NCI-H2227 (cell line): ENCODE measurements around the gene MKRN2OS.
A peak's percentile ranks its signal among the peaks of the same experiment; 100 is the strongest.
"Not testable (repeated sequence)": the region's sequence is repeated elsewhere in the genome, so short reads cannot be mapped to it uniquely, and the experiment has no call there.

ENCODE experiments used
- DNase-seq: peaks from one replicate; lab custom pipeline; 2025; ENCODE audit not compliant: unreplicated experiment; lab: John Stamatoyannopoulos, UW

Gene MKRN2OS

DNA sequence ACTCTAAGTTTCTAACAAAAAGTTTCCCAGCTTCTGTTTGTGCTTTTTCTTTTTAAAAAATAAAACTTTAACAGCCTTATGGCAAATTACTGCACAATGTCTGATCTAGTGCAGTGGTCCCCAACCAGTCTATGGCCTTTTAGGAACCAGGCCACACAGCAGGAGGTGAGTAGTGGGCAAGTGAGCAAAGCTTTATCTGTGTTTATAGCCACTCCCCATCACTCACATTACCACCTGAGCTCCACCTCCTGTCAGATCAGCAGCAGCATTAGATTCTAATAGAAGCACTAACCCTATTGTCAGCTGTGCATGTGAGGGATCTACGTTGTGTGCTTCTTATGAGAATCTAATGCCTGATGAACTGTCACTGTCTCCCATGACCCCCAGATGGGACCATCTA lies 17.2 kb upstream of the MKRN2OS start:
- DNase-seq: no peak

DNA sequence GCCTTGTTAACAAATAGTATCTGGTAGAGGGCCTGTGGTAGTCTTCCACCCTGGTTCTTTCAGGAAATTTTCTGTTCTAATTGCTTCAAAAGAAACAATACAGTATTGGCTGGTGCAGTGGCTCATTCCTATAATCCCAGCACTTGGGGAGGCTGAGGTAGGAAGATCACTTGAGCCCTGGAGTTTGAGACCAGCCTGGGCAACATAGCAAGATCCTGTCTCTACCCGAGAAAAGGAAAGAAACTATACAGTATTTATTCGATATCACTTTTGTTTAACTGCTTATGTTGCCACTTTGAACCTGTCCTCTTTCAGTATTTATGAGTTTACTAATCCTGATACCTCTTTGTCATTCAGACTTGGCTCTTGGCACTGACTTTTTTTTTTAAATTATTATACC lies 16.1 kb upstream of the MKRN2OS start:
- DNase-seq: no peak

GRCh38 chr3:12560505-12561190 lies 15.3 kb upstream of the MKRN2OS start:
- no peak for DNase-seq

GRCh38 chr3:12559520-12559919 lies 14.2 kb upstream of the MKRN2OS start:
- peak; percentile 9 for DNase-seq

- no peak for DNase-seq
These were observed 13.4 kb upstream of the MKRN2OS start for GRCh38 chr3:12558706-12559105.

GRCh38 chr3:12557473-12558100 lies 12.3 kb upstream of the MKRN2OS start:
- peak; percentile 9 for DNase-seq

- peak; percentile 92 for DNase-seq
These were observed 11.6 kb upstream of the MKRN2OS start, which contains the start of gene MKRN2 for GRCh38 chr3:12556690-12557472. Gene MKRN2, plus strand, starts transcription at chr3:12557087. Its CDS starts 64 bp downstream, at chr3:12557151.

- DNase-seq: no peak
These were observed 11.0 kb upstream of the MKRN2OS start for GRCh38 chr3:12556314-12556689.

DNA sequence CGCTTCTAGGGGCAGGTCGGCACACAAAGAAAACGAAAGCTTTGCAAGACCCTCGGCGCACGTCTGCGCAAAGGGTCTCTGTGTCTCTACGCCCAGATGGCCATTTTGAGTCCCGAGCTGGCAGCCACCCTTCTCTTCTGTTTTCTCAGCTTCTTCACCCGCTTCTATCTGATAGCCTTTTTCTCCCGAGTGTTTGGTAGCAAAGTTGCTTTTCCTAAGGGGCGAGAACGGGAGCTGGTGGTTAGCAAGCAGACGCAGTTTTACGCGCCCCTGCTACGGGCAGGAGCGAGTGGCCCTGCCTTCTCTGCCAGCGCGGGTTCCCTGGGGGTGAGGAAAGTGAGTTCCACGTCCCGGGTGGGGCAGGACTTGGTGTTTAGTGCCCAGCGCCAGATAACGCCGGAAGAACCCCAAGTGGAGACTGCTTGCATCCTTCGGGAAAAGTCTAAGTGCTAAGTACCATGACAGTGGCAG lies 8.7 kb upstream of the MKRN2OS start:
- peak; percentile 72 for DNase-seq

- no peak for DNase-seq
These were observed 4.9 kb upstream of the MKRN2OS start for GRCh38 chr3:12549971-12550760.

DNA sequence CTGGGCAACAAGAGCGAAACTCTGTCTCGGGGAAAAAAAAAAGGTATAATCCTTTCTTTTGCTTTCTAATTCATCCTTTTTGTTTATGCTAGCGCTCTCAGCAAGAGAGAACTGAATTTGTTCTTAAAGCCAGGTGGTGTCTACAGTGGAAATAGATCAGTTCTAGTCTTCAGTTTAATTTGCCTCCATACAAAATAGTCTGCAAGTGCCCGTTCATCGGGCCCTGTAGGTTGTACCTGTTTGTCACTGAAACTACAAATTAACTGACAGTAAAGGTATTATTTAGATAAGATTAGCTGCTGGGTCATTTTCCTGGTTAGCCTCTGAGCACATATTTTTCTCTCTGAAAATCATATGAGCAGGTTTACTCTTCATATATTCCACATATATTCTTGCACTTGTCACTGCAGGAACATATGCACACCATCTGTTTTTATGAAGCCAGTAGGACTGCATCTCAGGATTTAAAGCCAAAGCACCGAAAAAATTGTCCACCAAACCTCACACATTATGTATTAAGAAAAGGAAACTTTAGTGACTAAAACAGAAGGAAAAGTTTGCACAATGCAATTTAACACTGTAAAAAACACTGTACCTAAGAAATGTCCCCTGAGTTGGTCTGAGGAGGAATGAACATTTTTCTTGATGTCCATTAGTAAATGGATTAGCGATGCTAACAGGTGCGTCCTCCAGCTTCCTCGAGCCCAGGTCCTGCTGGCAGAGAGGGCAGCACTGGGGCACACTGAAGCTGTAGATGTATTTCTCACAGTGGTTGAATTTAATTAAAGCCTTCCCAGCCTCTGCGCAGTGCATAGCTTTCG lies 437 bp downstream of the MKRN2OS start:
- no peak for DNase-seq

- not testable (repeated sequence) for DNase-seq
These were observed 1.8 kb downstream of the MKRN2OS start for GRCh38 chr3:12543497-12543896.

DNA sequence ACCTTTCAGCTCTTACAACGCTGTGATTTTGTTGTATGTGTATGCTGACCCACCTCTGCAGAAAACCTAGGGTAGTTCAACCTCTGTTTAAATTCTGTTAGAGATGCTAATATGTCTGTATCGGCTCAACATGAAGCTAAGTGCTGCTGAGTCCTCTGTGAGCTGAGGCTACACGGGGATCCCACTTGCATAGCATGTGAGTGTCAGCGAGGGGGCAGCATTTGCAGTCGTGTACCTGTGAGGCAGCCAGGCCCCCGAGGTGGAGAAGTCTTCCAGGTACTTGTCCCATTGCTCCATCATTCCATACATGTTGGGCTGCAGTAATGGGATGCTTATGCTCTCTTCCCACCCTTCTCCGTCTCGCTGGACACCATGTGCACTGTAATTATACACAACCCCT lies 3.7 kb downstream of the MKRN2OS start:
- no peak for DNase-seq

- DNase-seq: no peak
These were observed 8.9 kb downstream of the MKRN2OS start for GRCh38 chr3:12536423-12536822.

- no peak for DNase-seq
These were observed 13.1 kb downstream of the MKRN2OS start for GRCh38 chr3:12532182-12532581.

GRCh38 chr3:12527757-12528143 lies 17.5 kb downstream of the MKRN2OS start:
- DNase-seq: no peak

- DNase-seq: no peak
These were observed 22.6 kb downstream of the MKRN2OS start for GRCh38 chr3:12522721-12523120.

- DNase-seq: no peak
These were observed 24.3 kb downstream of the MKRN2OS start for GRCh38 chr3:12521010-12521409.

- no peak for DNase-seq
These were observed 26.9 kb downstream of the MKRN2OS start for GRCh38 chr3:12518261-12519028.

GRCh38 chr3:12516873-12517272 lies 28.4 kb downstream of the MKRN2OS start:
- no peak for DNase-seq
